ENCODE measurements around the gene LRRC71.

DNA sequence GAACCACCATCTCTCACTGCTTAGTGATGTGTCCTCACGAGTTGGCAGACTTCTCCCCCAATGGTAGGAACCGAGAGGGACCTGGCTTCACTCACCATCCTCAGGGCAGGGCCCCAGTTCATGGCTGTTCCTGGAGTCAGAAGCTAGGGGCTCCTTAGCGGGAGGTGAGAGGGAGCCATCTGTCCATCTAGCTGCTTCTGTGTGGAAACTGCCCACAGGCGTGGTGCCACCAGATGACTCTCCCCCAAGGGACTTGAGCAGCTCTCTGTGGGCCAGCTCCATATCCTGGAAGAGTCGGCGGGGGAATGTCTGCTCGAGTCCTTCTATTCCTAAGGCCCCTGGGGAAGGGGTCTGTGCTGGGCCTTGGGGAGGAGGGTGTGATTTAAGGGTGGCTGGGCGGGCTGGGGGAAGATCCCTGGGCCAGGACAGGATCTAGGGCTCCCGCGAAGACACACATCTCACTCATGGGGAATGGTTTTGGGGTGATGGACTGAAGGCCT lies 16.3 kb downstream of the LRRC71 start:
- TF ChIP-seq, protein P1, sequence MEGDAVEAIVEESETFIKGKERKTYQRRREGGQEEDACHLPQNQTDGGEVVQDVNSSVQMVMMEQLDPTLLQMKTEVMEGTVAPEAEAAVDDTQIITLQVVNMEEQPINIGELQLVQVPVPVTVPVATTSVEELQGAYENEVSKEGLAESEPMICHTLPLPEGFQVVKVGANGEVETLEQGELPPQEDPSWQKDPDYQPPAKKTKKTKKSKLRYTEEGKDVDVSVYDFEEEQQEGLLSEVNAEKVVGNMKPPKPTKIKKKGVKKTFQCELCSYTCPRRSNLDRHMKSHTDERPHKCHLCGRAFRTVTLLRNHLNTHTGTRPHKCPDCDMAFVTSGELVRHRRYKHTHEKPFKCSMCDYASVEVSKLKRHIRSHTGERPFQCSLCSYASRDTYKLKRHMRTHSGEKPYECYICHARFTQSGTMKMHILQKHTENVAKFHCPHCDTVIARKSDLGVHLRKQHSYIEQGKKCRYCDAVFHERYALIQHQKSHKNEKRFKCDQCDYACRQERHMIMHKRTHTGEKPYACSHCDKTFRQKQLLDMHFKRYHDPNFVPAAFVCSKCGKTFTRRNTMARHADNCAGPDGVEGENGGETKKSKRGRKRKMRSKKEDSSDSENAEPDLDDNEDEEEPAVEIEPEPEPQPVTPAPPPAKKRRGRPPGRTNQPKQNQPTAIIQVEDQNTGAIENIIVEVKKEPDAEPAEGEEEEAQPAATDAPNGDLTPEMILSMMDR (IDR thresholded peaks at IDR 0.05), result no peak
- no peak for TF ChIP-seq POLR2AphosphoS5 (IDR thresholded peaks at IDR 0.05)
